Prostate gland (tissue), 2 donors: Measurements from ENCODE around the gene EEFSEC. TPM values are rescaled to one million over a fixed set of nuclear protein-coding genes. Genes with fewer than 3 reads are reported as not detected.

Experiments used
- DNase-seq: peaks from one replicate; pipeline ENCODE4 v3.0.0-alpha.2; 2019; ENCODE audit warnings: low spot score
- H3K27ac ChIP-seq, 2 donors: fragments of 200-600 bp; sonication (generic); 2 replicates each; pipeline ENCODE4 v1.5.1; 2017 to 2019
- H3K27me3 ChIP-seq: fragments of 200-600 bp; sonication (generic); replicated peaks from 2 replicates; pipeline ENCODE4 v1.5.1; 2019; ENCODE audit not compliant: insufficient read depth
- H3K36me3 ChIP-seq, 2 donors: fragments of 200-600 bp; sonication (generic); 1 replicate in 1 of 2; 2 replicates in 1 of 2; pipeline versions ENCODE4 v1.5.1 to v1.8.1; 2017 to 2019
- H3K4me1 ChIP-seq: fragments of 200-600 bp; sonication (generic); replicated peaks from 2 replicates; pipeline ENCODE4 v1.5.1; 2019
- H3K4me3 ChIP-seq, 2 donors: fragments of 200-600 bp; sonication (generic); 2 replicates each; pipeline ENCODE4 v1.5.1; 2017 to 2019
- H3K9me3 ChIP-seq: fragments of 200-600 bp; sonication (generic); 2 replicates; pipeline ENCODE4 v1.5.1; 2017
- CTCF ChIP-seq, 4 experiments: fragments of 200-600 bp in 2 of 4; fragments of 450-650 bp in 2 of 4; sonication (generic) in 2 of 4; IDR thresholded peaks; 1 replicate in 3 of 4; 2 replicates in 1 of 4; pipeline ENCODE4 v1.5.1; 2016 to 2019; ENCODE audit warnings: antibody characterized with exemption in 4 of 4, mild to moderate bottlenecking in 2 of 4, moderate library complexity in 2 of 4
- POLR2A ChIP-seq: fragments of 450-650 bp; IDR thresholded peaks from one replicate; pipeline ENCODE4 v1.6.1; 2016; ENCODE audit warnings: antibody characterized with exemption, mild to moderate bottlenecking
- POLR2AphosphoS5 ChIP-seq: sonication (generic); formaldehyde crosslinking; IDR thresholded peaks from one replicate; pipeline ENCODE4 v1.6.1; 2017; ENCODE audit warnings: antibody characterized with exemption
- WGBS: methylation state at CpG from one replicate; pipeline ENCODE4 v1.1.5; 2018; 5-methylcytosine and 5-hydroxymethylcytosine counted together
- intact Hi-C: fragments of 100-400 bp; cut with DNase I; formaldehyde crosslinking; loops from one replicate; pipeline ENCODE4 v1.14.2; 2022
- total RNA-seq, 2 donors: library from RNA; depleted of rRNA; stranded (reverse); fragments of >200 nt; gene quantifications; one replicate each; pipeline ENCODE4 v1.1.0, GENCODE V29; 2016

Gene EEFSEC
- total RNA-seq, 2 donors from 2014 or later: 24.7 to 26.1 TPM

DNA sequence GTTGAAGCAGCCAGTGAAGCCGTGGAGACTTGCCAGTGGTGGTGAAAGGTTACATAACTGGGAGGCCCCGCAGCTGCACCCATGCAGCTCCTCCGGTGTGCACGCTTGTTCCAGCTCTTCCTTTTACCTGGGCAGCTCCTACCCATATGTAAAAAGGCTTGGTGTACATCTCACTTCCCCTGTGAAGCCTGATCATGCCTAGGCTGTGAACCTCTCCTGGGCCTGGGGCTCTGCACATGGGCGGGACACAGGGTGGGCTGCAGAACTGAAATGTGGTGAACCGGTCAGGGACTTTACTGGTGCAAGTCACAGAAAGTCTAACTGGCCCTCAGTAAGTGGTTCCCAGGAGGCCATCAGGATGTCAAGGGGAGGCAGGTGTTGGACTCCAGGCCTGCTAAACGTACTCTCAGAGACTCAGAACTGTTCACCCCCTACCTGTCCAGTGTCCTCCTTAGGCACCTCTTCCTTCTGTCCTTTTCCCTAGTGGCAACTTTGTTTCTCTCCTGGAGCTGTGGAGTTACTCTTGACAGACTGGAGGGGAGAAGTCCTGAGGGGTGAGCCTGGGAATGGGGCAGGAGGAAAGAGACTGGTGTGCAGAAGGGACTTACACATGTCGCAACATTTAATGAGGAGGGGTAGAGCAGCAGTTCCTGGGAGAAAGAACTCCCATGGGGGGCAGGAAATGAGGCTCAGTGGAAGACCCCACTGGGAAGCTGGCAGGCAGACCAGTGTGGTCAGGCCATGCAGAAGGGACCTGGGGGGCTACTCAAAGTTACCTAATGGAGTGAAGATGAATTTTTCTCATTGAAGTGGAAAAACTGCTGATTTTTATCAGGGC is 148.1 kb downstream of the EEFSEC start:
- WGBS: 92% methylated on average over 8 of the region's 8 CpGs
- no peak overlapping the region for H3K27ac ChIP-seq
- DNase-seq: peak; percentile 3
- H3K36me3 ChIP-seq: no peaks in the 10 kb centered on the region
- H3K9me3 ChIP-seq: no peaks in the 10 kb centered on the region
- intact Hi-C loops: no loop called here
- no peaks in the 10 kb centered on the region for H3K27me3 ChIP-seq
- TF ChIP-seq CTCF (IDR thresholded peaks at IDR 0.05): no peak
- TF ChIP-seq POLR2A: no peak
- TF ChIP-seq POLR2AphosphoS5: no peak
- no peaks in the 10 kb centered on the region for H3K4me1 ChIP-seq
- no peak overlapping the region for H3K4me3 ChIP-seq

- 97% methylated on average over 2 of the region's 2 CpGs for WGBS
- TF ChIP-seq CTCF (IDR thresholded peaks at IDR 0.05) (no peak), POLR2A (no peak), POLR2AphosphoS5 (no peak)
- intact Hi-C loops: no loop called here
These were observed 153.2 kb downstream of the EEFSEC start for GRCh38 chr3:128306481-128306880.

DNA sequence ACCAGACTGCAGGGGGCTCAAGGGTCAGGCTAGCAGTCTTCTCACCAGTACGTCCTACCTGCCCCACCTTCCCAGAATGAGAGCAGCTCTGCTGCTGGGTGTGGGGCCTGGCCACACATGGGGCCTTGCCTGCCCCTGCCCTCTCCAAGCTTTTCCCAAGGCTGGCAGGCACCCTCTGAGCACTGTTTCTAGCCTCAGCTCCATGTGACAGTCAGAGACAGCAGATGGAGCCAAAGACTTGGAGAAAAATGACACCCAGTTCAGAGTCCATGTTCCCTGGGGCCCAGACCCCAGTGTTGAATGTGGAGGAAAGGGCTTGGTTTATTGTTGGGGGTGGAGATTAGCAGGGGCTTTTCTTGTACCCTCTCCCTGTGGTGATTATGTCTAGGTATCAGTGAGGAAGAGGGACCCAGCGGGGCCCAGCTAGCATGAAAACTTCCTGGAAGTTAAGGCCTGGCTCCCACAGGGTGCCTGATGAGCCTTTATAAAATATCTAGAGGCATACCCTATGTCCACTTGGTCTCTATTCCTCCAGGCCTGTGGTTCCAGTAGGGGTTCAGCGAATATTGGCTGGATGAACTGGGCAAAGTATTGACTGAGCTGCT is 153.8 kb downstream of the EEFSEC start:
- no peaks in the 10 kb centered on the region for H3K9me3 ChIP-seq
- no peaks in the 10 kb centered on the region for H3K27me3 ChIP-seq
- no peaks in the 10 kb centered on the region for H3K4me1 ChIP-seq
- TF ChIP-seq POLR2A (no peak), CTCF (IDR thresholded peaks at IDR 0.05) (peak in 3 of 4 experiments; percentile 39 to 76 (median 63)), POLR2AphosphoS5 (peak; percentile 41)
- peak; percentile 59 for DNase-seq
- no peaks in the 10 kb centered on the region for H3K36me3 ChIP-seq
- 79% methylated on average over 3 of the region's 3 CpGs for WGBS
- intact Hi-C loops: no loop called here
- H3K4me3 ChIP-seq: no peak overlapping the region
- no peak overlapping the region for H3K27ac ChIP-seq

More at GRCh38 chr3:128306481-128306880, 153.2 kb downstream of the EEFSEC start:
- DNase-seq: no peak
- no peaks in the 10 kb centered on the region for H3K4me1 ChIP-seq
- H3K9me3 ChIP-seq: no peaks in the 10 kb centered on the region
- H3K36me3 ChIP-seq: no peaks in the 10 kb centered on the region
- H3K4me3 ChIP-seq: no peak overlapping the region
- no peaks in the 10 kb centered on the region for H3K27me3 ChIP-seq
- H3K27ac ChIP-seq: no peak overlapping the region

- DNase-seq: no peak
- intact Hi-C loops: no loop called here
- TF ChIP-seq CTCF (IDR thresholded peaks at IDR 0.05) (no peak), POLR2A (no peak), POLR2AphosphoS5 (no peak)
These were observed 154.6 kb downstream of the EEFSEC start for GRCh38 chr3:128307781-128308469.

More at GRCh38 chr3:128307781-128308469, 154.6 kb downstream of the EEFSEC start:
- Histone ChIP-seq H3K9me3 (no peaks in the 10 kb centered on the region), H3K27ac (no peak overlapping the region), H3K4me3 (no peak overlapping the region), H3K27me3 (no peaks in the 10 kb centered on the region), H3K4me1 (no peaks in the 10 kb centered on the region), H3K36me3 (no peaks in the 10 kb centered on the region)
- WGBS: 93% methylated on average over 6 of the region's 6 CpGs
